ENCODE results near the gene DAND5. TPM values are rescaled to one million over a fixed set of nuclear protein-coding genes. Genes with fewer than 3 reads are reported as not detected.

The DAND5 gene
- total and polyA plus RNA-seq, 10 of the 15 experiments (the other 5 are each of a cell fraction or from before 2014, with no cell fraction given): 0.06 to 0.15 (median 0.12) TPM; not detected in 5

DNA sequence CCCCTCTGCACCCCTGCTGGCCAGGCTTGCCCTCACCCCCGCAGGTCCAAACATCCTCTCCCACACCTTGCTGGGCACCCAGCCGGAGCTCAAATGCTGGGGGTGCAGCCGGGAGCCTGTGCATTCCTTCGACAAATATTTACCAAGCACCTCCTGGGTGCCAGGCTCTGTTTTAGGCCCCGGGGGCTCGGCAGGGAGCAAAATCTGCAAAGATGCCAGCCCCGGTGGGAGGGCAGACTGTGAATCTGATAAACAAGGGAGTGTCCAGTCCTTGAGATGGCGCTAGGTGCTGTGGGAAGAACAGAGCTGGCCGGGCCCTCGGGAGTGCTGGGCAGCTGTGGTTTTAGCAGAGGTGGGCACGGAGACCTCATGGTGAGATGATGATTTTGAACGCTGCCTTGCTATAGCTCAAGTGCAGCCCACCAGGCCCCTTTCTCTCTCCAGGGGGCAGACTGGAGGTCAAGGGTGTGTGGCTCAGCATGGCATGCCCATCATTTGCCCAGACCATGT is 36.5 kb downstream of the DAND5 start (continued):
- TF ChIP-seq POU2F2 (IDR thresholded peaks at IDR 0.05; ENCODE audit: borderline replicate concordance, low read depth, low read length): no peak

DNA sequence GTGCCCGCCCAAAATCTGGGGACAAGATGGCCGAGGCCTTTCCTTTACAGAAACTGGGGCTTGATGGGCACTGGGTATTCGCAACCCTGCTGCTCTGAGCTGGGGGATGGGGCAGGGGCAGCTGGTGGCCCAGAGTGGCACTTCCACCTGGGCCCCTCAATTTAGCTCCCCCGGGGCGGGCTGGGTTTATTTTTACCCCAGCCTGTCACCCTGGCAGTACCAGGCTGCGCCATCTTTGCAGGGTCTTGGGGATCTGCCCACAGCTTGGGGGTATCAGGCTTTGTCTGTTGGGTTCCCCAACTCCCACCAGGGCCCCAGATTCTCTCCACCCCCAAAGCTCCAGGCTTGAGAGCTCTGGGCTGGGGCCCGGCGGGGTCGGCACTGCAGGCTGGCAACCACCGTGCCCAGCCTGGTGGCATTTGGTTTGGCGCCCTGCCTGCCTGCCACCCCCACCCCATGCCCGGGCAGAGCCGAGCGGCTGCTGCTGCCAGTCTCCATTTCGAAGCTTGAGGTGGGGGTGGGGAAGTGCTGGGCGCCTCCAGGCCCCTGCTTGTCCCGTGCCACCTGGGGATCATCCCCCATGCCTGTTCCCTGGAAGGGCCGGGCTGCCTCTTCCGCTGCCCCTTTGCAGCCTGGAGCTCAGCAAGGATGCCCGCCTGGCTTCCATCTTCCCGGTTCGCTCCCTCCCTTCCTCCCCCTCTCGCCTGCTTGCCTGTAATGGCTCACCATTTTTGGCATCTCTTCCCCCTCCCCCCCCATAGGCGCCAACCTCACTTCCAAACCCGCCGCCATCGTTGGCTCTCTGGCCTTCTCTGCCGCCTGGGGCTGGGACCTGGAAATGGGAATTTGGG is 37.3 kb downstream of the DAND5 start:
- ChIA-PET CTCF (interaction anchor here (1.5 kb wide), 2 partner anchors 14 to 55 kb away, joined by 3 to 5 read pairs; no protein-coding TSS in a partner anchor), SMC1A (ENCODE audit: uncharacterized antibody, unreplicated experiment) (interaction anchor here (0.6 kb wide), 1 partner anchor 32 kb away, joined by 3 read pairs; no protein-coding TSS in a partner anchor), POLR2A (interaction anchor here (1.1 kb wide), 1 partner anchor 30 kb away, joined by 3 read pairs; no protein-coding TSS in a partner anchor), RAD21 (ENCODE audit: unreplicated experiment) (interaction anchor here (1.2 kb wide), 1 partner anchor 29 kb away, joined by 3 read pairs; no protein-coding TSS in a partner anchor)
- Histone ChIP-seq H3K9me3 (replicated peaks; ENCODE audit: control insufficient read depth, insufficient read depth, low read length) (no peaks in the 10 kb centered on the region), H3K79me2 (ENCODE audit: control insufficient read depth, insufficient read depth, low read length) (no peaks in the 10 kb centered on the region), H3K36me3 (ENCODE audit: control insufficient read depth in 2 of 2, insufficient read depth in 2 of 2, low read length in 1 of 2) (no peaks in the 10 kb centered on the region), H3K27me3 (replicated peaks in 1 of 2; ENCODE audit: control insufficient read depth in 2 of 2, insufficient read depth in 2 of 2, low read length in 1 of 2) (peaks cover 3% of the 10 kb centered on the region in 2 experiments; a peak in 3 of 4 replicates), H4K20me1 (ENCODE audit: control insufficient read depth, insufficient read depth) (no peaks in the 10 kb centered on the region), H3K4me2 (ENCODE audit: control insufficient read depth, insufficient read depth) (no peak overlapping the region), H3K9ac (ENCODE audit: control insufficient read depth, insufficient read depth, low read length) (no peak overlapping the region), H3K27ac (ENCODE audit: control insufficient read depth, insufficient read depth) (no peak overlapping the region), H3K4me1 (ENCODE audit: control insufficient read depth, insufficient read depth, low read length) (no peaks in the 10 kb centered on the region), H2AFZ (ENCODE audit: control insufficient read depth, low read depth, low read length) (no peak overlapping the region), H3K4me3 (no peak overlapping the region)
- ATAC-seq: no peak
- intact Hi-C loops (cut with micrococcal nuclease; ENCODE audit: unreplicated experiment): no loop called here
- in situ Hi-C loops (cut with MboI): no loop called here
- TF ChIP-seq, protein P1, sequence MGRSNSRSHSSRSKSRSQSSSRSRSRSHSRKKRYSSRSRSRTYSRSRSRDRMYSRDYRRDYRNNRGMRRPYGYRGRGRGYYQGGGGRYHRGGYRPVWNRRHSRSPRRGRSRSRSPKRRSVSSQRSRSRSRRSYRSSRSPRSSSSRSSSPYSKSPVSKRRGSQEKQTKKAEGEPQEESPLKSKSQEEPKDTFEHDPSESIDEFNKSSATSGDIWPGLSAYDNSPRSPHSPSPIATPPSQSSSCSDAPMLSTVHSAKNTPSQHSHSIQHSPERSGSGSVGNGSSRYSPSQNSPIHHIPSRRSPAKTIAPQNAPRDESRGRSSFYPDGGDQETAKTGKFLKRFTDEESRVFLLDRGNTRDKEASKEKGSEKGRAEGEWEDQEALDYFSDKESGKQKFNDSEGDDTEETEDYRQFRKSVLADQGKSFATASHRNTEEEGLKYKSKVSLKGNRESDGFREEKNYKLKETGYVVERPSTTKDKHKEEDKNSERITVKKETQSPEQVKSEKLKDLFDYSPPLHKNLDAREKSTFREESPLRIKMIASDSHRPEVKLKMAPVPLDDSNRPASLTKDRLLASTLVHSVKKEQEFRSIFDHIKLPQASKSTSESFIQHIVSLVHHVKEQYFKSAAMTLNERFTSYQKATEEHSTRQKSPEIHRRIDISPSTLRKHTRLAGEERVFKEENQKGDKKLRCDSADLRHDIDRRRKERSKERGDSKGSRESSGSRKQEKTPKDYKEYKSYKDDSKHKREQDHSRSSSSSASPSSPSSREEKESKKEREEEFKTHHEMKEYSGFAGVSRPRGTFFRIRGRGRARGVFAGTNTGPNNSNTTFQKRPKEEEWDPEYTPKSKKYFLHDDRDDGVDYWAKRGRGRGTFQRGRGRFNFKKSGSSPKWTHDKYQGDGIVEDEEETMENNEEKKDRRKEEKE (IDR thresholded peaks at IDR 0.05): no peak
- no peak for TF ChIP-seq ETV6 (conservative IDR thresholded peaks at IDR 0.05 in 1 of 2, IDR thresholded peaks at IDR 0.05 in 1 of 2; ENCODE audit: borderline replicate concordance in 1 of 2, low read depth in 1 of 2)
- TF ChIP-seq, protein P2, sequence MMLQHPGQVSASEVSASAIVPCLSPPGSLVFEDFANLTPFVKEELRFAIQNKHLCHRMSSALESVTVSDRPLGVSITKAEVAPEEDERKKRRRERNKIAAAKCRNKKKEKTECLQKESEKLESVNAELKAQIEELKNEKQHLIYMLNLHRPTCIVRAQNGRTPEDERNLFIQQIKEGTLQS (IDR thresholded peaks at IDR 0.05; ENCODE audit: borderline replicate concordance, extremely low read depth, low read depth, low read length): no peak
- TF ChIP-seq, protein P3, sequence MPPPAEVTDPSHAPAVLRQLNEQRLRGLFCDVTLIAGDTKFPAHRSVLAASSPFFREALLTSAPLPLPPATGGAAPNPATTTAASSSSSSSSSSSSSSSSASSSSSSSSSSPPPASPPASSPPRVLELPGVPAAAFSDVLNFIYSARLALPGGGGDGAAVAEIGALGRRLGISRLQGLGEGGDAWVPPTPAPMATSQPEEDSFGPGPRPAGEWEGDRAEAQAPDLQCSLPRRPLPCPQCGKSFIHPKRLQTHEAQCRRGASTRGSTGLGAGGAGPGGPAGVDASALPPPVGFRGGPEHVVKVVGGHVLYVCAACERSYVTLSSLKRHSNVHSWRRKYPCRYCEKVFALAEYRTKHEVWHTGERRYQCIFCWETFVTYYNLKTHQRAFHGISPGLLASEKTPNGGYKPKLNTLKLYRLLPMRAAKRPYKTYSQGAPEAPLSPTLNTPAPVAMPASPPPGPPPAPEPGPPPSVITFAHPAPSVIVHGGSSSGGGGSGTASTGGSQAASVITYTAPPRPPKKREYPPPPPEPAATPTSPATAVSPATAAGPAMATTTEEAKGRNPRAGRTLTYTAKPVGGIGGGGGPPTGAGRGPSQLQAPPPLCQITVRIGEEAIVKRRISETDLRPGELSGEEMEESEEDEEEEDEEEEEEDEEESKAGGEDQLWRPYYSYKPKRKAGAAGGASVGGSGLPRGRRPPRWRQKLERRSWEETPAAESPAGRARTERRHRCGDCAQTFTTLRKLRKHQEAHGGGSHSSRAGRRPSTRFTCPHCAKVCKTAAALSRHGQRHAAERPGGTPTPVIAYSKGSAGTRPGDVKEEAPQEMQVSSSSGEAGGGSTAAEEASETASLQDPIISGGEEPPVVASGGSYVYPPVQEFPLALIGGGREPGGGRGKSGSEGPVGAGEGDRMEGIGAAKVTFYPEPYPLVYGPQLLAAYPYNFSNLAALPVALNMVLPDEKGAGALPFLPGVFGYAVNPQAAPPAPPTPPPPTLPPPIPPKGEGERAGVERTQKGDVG (CRISPR knock-in tag; IDR thresholded peaks at IDR 0.05): no peak
- TF ChIP-seq BRCA1 (IDR thresholded peaks at IDR 0.05; ENCODE audit: low read depth, low read length): no peak
- BruUV-seq (replicated peaks): no TSS peak
- 55% methylated on average over 20 of the region's 28 CpGs for WGBS (ENCODE audit: insufficient coverage, insufficient replicate concordance, low lambda C conversion rate, missing lambda C conversion rate)
- no peak for FAIRE-seq
- no peak for DNase-seq (ENCODE audit: low read depth, low spot score)

Data from GM12878 (cell line).